Endodermal cell (in vitro differentiated cells): Measurements from ENCODE around the gene C19orf47. TPM values are rescaled to one million over a fixed set of nuclear protein-coding genes. Genes with fewer than 3 reads are reported as not detected.
"Not testable (repeated sequence)": the region's sequence is repeated elsewhere in the genome, so short reads cannot be mapped to it uniquely, and the experiment has no call there.

Experiments used
- DNase-seq: peaks from one replicate; pipeline ENCODE4 v3.0.0-alpha.2; 2017
- H3K27ac ChIP-seq: 2 replicates; pipeline ENCODE4 v1.5.1; 2013; ENCODE audit warnings: mild to moderate bottlenecking, low read depth, low read length, moderate library complexity
- H3K27me3 ChIP-seq: 2 replicates; pipeline ENCODE4 v1.6.1; 2013; ENCODE audit warnings: mild to moderate bottlenecking, low read length, moderate library complexity; ENCODE audit not compliant: insufficient read depth, control insufficient read depth, poor library complexity, severe bottlenecking
- H3K36me3 ChIP-seq: 2 replicates; pipeline ENCODE4 v1.7.0; 2013; ENCODE audit warnings: mild to moderate bottlenecking, low read length, moderate library complexity; ENCODE audit not compliant: control insufficient read depth, insufficient read depth
- H3K4me1 ChIP-seq: one replicate; pipeline ENCODE4 v1.7.0; 2013; ENCODE audit warnings: low read length; ENCODE audit not compliant: control insufficient read depth, insufficient read depth
- H3K4me3 ChIP-seq: 2 replicates; pipeline ENCODE4 v1.5.1; 2013; ENCODE audit warnings: mild to moderate bottlenecking, low read length, moderate library complexity
- H3K9ac ChIP-seq: 2 replicates; pipeline ENCODE4 v1.6.1; 2013; ENCODE audit warnings: mild to moderate bottlenecking, low read length, moderate library complexity; ENCODE audit not compliant: poor library complexity, severe bottlenecking; ENCODE audit errors: extremely low read depth
- H3K9me3 ChIP-seq: 2 replicates; pipeline ENCODE4 v1.6.1; 2013; ENCODE audit warnings: mild to moderate bottlenecking, low read length, moderate library complexity; ENCODE audit not compliant: control insufficient read depth
- H3K27ac Mint-ChIP-seq: 2 replicates; pipeline ENCODE4 v1.8.0; 2020; ENCODE audit warnings: mixed read lengths
- H3K27me3 Mint-ChIP-seq: 2 replicates; pipeline ENCODE4 v1.8.0; 2021; ENCODE audit warnings: mild to moderate bottlenecking, mixed read lengths; ENCODE audit not compliant: insufficient read depth
- H3K36me3 Mint-ChIP-seq: 2 replicates; pipeline ENCODE4 v1.8.0; 2020; ENCODE audit warnings: low read depth, mixed read lengths
- H3K4me1 Mint-ChIP-seq: 2 replicates; pipeline ENCODE4 v1.8.0; 2020; ENCODE audit warnings: mixed read lengths
- H3K4me3 Mint-ChIP-seq: 2 replicates; pipeline ENCODE4 v1.8.0; 2020; ENCODE audit warnings: mild to moderate bottlenecking, moderate library complexity, mixed read lengths
- H3K9me3 Mint-ChIP-seq: 2 replicates; pipeline ENCODE4 v1.8.0; 2020; ENCODE audit warnings: mild to moderate bottlenecking, mixed read lengths
- CTCF ChIP-seq: fragments of 200-600 bp; sonication (generic); conservative IDR thresholded peaks from 2 replicates; pipeline ENCODE4 v1.5.0; 2021; ENCODE audit warnings: antibody characterized with exemption, mild to moderate bottlenecking
- WGBS, 2 experiments: methylation state at CpG; one replicate each; pipeline versions ENCODE4 v1.1.5 to v1.1.7; 2013; ENCODE audit warnings: missing lambda C conversion rate in 2 of 2, mixed read lengths in 1 of 2; ENCODE audit not compliant: insufficient coverage in 1 of 2, insufficient read length in 1 of 2; 5-methylcytosine and 5-hydroxymethylcytosine counted together
- total RNA-seq, 2 donors: library from RNA; stranded (reverse); fragmentation: NEBNext Ultra II Directional in 1 of 2; extraction: Animal tissue kit (Norgen Biotek cat#: 25700) in 1 of 2; gene quantifications; 2 replicates in 1 of 2; 3 replicates in 1 of 2; pipeline ENCODE4 v1.2.1, GENCODE V29; 2021

The C19orf47 gene
- total RNA-seq, 2 donors from 2014 or later, result 15.6 to 18.1 TPM

GRCh38 chr19:40335855-40336600, 12.2 kb downstream of the C19orf47 start:
- H3K4me1 Mint-ChIP-seq, result no peaks in the 10 kb centered on the region
- no peak overlapping the region for H3K27ac Mint-ChIP-seq
- H3K36me3 Mint-ChIP-seq, result peaks cover 51% of the 10 kb centered on the region
- 93% methylated on average over 9 to 15 of the region's 15 CpGs for WGBS, 2 experiments
- Histone ChIP-seq H3K9me3 (no peaks in the 10 kb centered on the region), H3K36me3 (peaks cover 52% of the 10 kb centered on the region), H3K4me1 (no peaks in the 10 kb centered on the region), H3K9ac (no peak overlapping the region), H3K27ac (no peak overlapping the region), H3K4me3 (no peak overlapping the region), H3K27me3 (no peaks in the 10 kb centered on the region)
- no peak overlapping the region for H3K4me3 Mint-ChIP-seq
- DNase-seq, result no peak
- no peaks in the 10 kb centered on the region for H3K9me3 Mint-ChIP-seq
- H3K27me3 Mint-ChIP-seq, result no peaks in the 10 kb centered on the region
- TF ChIP-seq CTCF, result no peak

GRCh38 chr19:40335101-40335500, 13.1 kb downstream of the C19orf47 start:
- Mint-ChIP-seq H3K27ac (no peak overlapping the region), H3K4me3 (no peak overlapping the region), H3K27me3 (no peaks in the 10 kb centered on the region), H3K4me1 (no peaks in the 10 kb centered on the region), H3K36me3 (peaks cover 56% of the 10 kb centered on the region), H3K9me3 (no peaks in the 10 kb centered on the region)
- DNase-seq, result no peak
- Histone ChIP-seq H3K36me3 (peaks cover 58% of the 10 kb centered on the region), H3K4me3 (no peak overlapping the region), H3K9ac (no peak overlapping the region), H3K27ac (no peak overlapping the region), H3K4me1 (no peaks in the 10 kb centered on the region), H3K27me3 (no peaks in the 10 kb centered on the region), H3K9me3 (no peaks in the 10 kb centered on the region)
- no peak for TF ChIP-seq CTCF

GRCh38 chr19:40333083-40333482, 15.1 kb downstream of the C19orf47 start:
- not testable (repeated sequence) for H3K4me1 Mint-ChIP-seq, DNase-seq, H3K27me3 Mint-ChIP-seq, H3K9ac ChIP-seq, H3K4me3 ChIP-seq, H3K9me3 ChIP-seq, H3K27ac ChIP-seq, H3K4me1 ChIP-seq, H3K27me3 ChIP-seq, H3K4me3 Mint-ChIP-seq, H3K9me3 Mint-ChIP-seq, H3K27ac Mint-ChIP-seq
- peaks cover 56% of the 10 kb centered on the region for H3K36me3 Mint-ChIP-seq
- WGBS, 2 experiments, result 100% methylated on average over 1 of the region's 6 CpGs
- H3K36me3 ChIP-seq, result peaks cover 62% of the 10 kb centered on the region

- no peak for TF ChIP-seq CTCF
- 92 to 95% methylated on average over 6 of the region's 6 CpGs for WGBS, 2 experiments
- no peaks in the 10 kb centered on the region for H3K4me1 ChIP-seq
- H3K27ac ChIP-seq, result no peak overlapping the region
- H3K27ac Mint-ChIP-seq, result no peak overlapping the region
- no peaks in the 10 kb centered on the region for H3K27me3 Mint-ChIP-seq
- peaks cover 60% of the 10 kb centered on the region for H3K36me3 Mint-ChIP-seq
- no peak overlapping the region for H3K4me3 ChIP-seq
- H3K4me1 Mint-ChIP-seq, result no peaks in the 10 kb centered on the region
- H3K36me3 ChIP-seq, result peaks cover 63% of the 10 kb centered on the region
- H3K9ac ChIP-seq, result no peak overlapping the region
- H3K9me3 ChIP-seq, result no peaks in the 10 kb centered on the region
- no peak overlapping the region for H3K4me3 Mint-ChIP-seq
- no peaks in the 10 kb centered on the region for H3K27me3 ChIP-seq
- no peaks in the 10 kb centered on the region for H3K9me3 Mint-ChIP-seq
- no peak for DNase-seq
These were observed 15.5 kb downstream of the C19orf47 start for GRCh38 chr19:40332669-40333068.
